Measurements from ENCODE around the gene CABP4.

Gene CABP4

DNA sequence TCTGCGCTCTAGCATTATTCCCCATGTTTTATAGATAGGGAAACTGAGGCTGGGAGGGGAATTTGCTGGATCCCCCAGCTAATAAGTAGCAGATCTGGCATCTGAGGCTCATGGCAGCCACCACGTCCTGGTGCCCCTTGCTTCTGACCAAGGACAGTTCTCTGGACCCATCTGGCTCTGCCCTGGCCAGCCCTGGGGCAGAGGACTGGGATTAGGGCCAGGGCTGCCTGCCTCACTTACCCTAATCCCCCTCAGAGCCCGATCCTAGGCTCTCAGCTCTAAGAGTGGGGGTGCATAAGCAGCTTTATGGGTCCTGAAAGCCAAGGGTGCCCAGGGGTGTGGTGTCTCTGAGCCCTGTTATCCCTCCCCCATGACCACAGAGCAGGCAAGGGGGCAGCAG, at the start of gene CABP4:
TSS of gene CABP4 (plus strand) at position 301 of the 400 bp plus-strand sequence. CDS start at position 371, 70 bp downstream.
- no peak for DNase-seq (ENCODE audit: low read depth)

DNA sequence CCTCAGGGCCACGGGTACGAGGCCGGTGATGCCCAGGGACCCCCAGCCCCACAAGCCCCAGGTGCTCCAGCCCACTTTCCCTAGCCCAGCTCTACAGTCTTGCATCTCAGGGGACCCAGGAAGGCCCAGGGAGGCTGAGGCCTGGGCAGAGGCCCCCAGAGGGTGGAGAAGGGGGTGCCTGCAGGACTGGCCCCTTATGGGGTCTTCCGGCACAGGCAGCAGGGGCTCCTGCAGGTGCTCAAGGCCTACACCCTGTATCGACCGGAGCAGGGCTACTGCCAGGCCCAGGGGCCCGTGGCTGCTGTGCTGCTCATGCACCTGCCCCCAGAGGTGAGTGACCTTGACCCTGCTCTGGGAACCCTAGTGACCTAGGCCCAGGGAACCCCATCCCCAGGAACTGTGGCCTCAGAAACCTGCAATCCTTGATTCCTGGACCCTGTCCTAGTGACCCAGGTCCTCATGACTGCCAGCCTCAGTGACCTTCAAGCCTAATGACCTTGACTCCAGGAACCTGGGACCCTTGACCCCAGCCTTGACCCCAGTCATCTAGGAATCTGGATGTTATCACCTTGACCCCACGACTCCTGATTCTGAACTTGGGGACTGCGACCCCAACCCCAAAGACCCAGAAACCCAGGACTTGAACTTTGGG, 49.3 kb upstream of the CABP4 start:
- DNase-seq (ENCODE audit: low read depth): no peak

- no peak for DNase-seq (ENCODE audit: low read depth)
Measured at GRCh38 chr11:67406420-67406968, 48.7 kb upstream of the CABP4 start.

DNA sequence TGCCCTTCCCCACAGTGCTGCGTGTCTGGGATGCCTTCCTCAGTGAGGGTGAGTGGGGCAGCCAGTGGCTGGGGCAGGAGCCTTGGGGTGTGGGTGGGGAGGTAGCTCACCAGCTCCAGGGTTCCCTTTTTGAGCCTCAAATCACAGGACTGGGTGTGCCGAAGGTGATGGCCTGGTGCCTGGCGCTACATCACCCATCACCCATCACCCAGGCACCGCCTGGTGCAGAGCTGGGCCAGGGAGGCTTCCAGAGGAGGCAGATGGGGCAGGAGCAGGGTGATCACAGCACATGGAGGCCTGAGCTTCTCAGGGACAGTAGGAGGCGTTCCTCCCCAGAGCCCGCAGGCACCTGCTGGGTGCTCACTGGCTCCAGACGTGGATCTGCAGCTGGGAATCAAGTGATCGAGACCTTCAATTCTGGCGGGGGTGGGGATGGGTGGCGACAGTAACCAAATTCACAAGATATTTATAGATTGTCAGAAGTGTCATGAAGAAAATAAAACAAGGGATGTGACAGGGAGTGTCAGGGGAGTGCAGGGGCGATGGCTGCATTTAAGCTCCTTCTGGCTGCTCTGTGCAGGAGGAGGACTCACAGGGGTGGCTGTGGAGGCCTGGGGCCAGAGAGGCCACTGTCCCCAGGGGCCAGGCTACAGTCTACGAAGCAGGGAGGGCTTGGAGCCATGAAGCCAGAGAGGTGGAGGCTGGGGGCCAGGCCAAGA, 48.0 kb upstream of the CABP4 start:
- DNase-seq (ENCODE audit: low read depth): no peak

- DNase-seq (ENCODE audit: low read depth): no peak
Measured at GRCh38 chr11:67407688-67408163, 47.4 kb upstream of the CABP4 start.

DNA sequence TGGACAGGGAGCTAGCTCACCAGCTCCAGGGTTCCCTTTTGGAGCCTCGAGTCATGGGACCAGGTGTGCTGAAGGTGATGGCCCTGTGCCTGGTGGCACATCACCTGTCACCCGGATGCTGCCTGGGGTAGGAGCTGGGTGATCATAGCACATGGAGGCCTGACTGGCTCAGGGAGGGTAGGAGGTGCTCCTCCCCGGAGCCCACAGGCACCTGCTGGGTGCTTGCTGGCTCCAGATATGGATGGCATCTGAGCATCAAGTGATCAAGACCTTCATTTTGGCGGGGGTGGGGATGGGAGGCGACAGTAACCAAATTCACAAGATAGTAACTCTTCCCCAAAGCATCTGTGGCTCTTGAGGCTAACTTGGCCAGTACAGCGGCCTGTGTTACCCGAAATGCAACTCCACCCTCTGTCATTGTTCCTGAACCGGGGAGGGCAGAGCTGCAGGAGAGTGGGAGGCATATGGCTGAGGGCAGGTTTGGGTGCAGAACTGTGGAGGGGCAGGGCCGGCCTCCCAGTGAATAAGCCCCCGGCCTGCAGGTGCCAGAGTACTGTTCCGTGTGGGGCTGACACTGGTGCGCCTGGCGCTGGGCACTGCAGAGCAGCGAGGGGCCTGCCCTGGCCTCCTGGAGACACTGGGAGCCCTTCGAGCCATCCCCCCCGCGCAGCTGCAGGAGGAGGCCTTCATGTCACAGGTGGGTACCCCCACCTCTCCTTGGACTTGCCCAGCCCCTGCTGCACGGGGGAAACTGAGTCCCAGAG, 46.5 kb upstream of the CABP4 start:
- no peak for DNase-seq (ENCODE audit: low read depth)

DNA sequence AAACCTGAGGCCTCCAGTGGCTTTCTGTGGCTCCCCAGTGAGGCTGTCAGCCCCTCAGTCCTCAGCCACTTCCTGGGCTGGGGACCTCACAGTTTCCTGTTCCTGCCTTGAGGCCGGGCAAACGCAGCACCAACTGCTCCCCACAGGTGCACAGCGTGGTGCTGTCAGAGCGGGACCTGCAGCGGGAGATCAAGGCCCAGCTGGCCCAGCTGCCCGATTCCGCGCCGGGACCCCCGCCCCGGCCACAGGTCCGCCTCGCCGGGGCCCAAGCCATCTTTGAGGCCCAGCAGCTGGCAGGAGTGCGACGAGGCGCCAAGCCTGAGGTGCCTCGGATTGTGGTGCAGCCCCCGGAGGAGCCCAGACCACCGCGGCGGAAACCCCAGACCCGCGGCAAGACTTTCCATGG, 45.9 kb upstream of the CABP4 start:
- DNase-seq (ENCODE audit: low read depth): no peak

GRCh38 chr11:67409781-67410368, 45.3 kb upstream of the CABP4 start:
- no peak for DNase-seq (ENCODE audit: low read depth)

- DNase-seq (ENCODE audit: low read depth): no peak
Measured at GRCh38 chr11:67410369-67410831, 44.8 kb upstream of the CABP4 start.

DNA sequence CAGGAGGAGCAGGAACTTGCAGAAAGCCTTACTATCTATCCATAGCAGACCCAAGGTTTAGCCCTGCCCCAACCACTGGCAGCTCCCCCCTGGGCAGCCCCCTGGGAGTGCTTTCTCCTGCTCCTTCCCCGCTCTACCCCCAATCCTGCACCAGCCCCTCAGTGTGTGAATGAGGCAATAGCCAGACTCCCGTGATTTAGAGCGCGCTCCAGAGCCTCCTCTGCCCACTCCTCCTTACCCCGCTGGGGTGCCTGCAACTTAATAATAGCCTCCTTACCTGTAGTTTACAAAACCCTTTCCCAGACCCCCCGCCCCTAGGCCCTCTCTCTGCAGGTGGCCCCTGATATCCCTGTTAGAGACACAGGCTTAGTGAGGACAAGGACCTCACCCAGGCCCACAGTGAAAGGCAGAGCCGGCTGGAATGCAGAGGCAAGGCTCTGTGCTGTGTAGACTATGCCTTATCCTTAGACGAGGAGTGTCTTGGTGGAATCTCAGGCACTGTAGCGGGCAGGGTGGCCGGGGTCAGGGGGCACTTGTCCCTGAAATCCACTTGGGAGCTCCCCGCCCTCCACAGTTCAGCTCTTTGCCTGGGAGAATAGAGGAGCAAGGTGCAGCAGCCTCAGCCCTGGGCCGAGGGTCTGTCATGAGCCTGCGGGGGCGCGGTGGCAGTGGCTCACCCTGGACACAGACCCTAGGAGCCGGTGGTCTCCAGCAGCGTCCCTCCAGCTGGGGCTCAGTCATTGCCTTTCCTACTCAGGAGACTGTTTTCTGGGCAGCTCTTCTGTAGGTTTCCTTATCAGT, 44.0 kb upstream of the CABP4 start:
- no peak for DNase-seq (ENCODE audit: low read depth)

GRCh38 chr11:67411785-67412152, 43.4 kb upstream of the CABP4 start:
- DNase-seq (ENCODE audit: low read depth): no peak

- DNase-seq (ENCODE audit: low read depth): no peak
Measured at GRCh38 chr11:67412495-67413179, 42.5 kb upstream of the CABP4 start.

GRCh38 chr11:67413266-67413849, 41.8 kb upstream of the CABP4 start:
- DNase-seq (ENCODE audit: low read depth): no peak

DNA sequence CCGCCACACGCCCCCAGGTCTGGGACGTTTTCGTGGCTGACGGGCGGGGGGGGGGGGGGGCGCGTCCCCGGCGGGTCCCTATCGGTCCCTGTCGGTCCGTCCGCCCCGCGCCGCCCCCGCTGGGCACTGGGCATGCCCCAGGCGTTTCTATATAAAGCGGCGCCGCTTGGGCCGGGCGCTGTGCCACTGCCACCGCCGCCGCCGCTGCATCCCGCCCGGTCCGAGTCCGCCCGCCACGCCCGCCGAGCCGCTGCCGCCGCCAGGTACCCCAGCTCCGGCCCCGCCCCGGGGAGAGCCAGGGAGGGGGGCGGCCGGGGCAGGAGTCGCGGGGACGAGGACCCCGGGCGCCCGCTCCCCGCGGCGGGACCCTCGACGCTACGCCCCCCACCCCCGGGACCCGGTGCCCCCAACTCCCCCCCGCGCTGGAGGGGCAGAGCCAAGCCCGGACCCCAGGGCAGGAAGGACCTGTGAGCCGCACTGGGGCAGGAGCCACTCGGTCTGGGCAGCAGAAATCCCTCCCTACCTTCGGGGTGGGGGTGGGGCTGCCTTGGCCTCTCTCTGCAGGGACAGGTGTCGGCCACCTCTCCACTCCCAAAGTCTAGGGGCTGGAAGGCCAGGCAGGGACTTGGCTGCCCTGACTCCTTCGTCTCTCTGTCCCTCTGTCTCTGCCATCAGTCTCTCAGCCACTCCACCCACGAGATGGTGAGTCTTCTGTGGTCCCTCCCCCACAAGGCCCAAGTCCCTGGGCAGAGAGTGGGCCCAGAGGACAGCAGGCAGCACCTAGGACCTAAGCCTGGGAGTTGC, 39.5 kb upstream of the CABP4 start, which contains the start of gene CARNS1:
TSS of gene CARNS1 (plus strand) at position 178 of the 804 bp plus-strand sequence. CDS start at position 700, 522 bp downstream.
- no peak for DNase-seq (ENCODE audit: low read depth)

DNA sequence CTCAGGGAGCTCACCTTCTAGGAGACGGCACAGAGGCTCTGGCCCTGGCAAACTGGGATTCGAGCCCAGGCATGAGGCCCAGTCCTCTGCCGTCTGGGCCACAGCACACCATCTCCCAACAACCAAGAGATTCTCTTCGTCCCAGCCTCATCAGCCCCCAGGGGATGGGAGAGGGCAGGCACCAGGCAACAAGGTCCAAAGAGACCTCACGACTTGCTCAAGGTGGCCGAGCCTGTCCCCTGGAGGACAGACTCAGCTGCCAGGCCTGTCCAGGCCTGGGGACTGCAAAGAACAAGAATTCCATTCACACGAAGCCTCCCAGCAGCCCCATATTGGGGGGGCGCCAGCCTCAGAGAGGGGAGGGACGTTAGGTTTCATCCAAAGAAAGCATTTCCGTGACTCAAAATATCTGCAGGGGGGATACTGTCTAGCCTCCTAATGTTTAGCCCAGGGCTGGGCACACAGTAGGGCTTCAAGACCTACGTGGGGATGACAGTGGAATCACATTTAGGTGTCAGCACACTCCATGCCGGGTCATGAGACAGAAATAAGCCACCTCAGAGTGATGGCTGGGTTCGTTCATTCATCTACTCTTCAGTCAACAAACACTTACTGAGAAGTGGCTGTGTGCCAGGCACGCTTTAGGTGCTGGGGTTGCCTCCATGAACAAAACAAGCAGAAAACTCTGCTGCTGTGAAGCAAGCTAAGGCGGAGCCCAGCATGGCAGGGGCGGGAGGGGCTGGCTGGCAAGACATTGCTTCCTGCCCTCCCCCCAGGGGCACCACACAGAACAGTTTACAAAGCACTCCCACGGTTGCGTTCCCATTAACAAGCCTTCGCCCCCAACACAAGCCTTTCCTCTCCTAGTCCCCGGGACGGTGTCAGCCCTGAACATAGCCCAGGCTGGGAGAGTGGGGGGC, 38.5 kb upstream of the CABP4 start:
- no peak for DNase-seq (ENCODE audit: low read depth)

DNA sequence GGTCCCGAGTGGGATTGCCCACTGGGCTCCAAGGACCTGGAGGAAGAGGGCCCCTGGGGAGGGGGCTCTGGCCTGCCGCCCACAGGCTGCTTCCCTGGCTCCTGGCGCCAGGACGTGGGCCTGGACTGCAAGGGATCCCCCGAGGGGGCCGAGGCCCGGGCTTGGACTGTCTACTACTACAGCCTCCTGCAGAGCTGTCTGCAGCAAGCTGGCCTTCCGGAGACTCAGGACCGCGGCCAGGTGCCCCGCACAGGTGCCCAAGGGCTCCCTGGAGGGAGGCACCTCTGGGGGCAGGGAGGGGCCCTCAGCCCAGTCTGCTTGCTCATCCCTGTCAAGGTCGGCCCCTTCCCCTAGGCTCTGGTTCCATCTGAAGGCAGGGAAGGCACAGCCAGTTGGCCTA, 37.7 kb upstream of the CABP4 start:
- DNase-seq (ENCODE audit: low read depth): no peak

GRCh38 chr11:67418476-67419281, 36.5 kb upstream of the CABP4 start:
- no peak for DNase-seq (ENCODE audit: low read depth)
